Measurements from ENCODE around the gene G0S2.

G0S2 gene

GRCh38 chr1:209667708-209668107 is 7.5 kb upstream of the G0S2 start:
- no peaks in the 10 kb centered on the region for H3K9me3 ChIP-seq (ENCODE audit: control insufficient read depth, insufficient read depth, low read length)
- no peak overlapping the region for H3K4me3 ChIP-seq (ENCODE audit: low read depth, low read length)
- no peaks in the 10 kb centered on the region for H3K36me3 ChIP-seq (ENCODE audit: control insufficient read depth, insufficient read depth, low read length)
- H3K27me3 ChIP-seq (ENCODE audit: control insufficient read depth, insufficient read depth, low read length), result peaks cover 18% of the 10 kb centered on the region
- no peak overlapping the region for H3K9ac ChIP-seq (ENCODE audit: low read depth, low read length)
- H3K4me1 ChIP-seq (ENCODE audit: control insufficient read depth, insufficient read depth, low read length), result no peaks in the 10 kb centered on the region

- H3K9me3 ChIP-seq (ENCODE audit: control insufficient read depth, insufficient read depth, low read length), result no peaks in the 10 kb centered on the region
- peaks cover 5% of the 10 kb centered on the region for H3K4me1 ChIP-seq (ENCODE audit: control insufficient read depth, insufficient read depth, low read length)
- no peak overlapping the region for H3K9ac ChIP-seq (ENCODE audit: low read depth, low read length)
- peaks cover 43% of the 10 kb centered on the region for H3K27me3 ChIP-seq (ENCODE audit: control insufficient read depth, insufficient read depth, low read length)
- no peaks in the 10 kb centered on the region for H3K36me3 ChIP-seq (ENCODE audit: control insufficient read depth, insufficient read depth, low read length)
- H3K4me3 ChIP-seq (ENCODE audit: low read depth, low read length), result no peak overlapping the region
Measured at GRCh38 chr1:209670441-209671082, 4.7 kb upstream of the G0S2 start.

GRCh38 chr1:209672705-209673630 is 2.2 kb upstream of the G0S2 start:
- Histone ChIP-seq H3K4me3 (ENCODE audit: low read depth, low read length) (no peak overlapping the region), H3K4me1 (ENCODE audit: control insufficient read depth, insufficient read depth, low read length) (peaks cover 5% of the 10 kb centered on the region), H3K36me3 (ENCODE audit: control insufficient read depth, insufficient read depth, low read length) (no peaks in the 10 kb centered on the region), H3K27me3 (ENCODE audit: control insufficient read depth, insufficient read depth, low read length) (peaks cover 66% of the 10 kb centered on the region), H3K9ac (ENCODE audit: low read depth, low read length) (no peak overlapping the region), H3K9me3 (ENCODE audit: control insufficient read depth, insufficient read depth, low read length) (no peaks in the 10 kb centered on the region)

GRCh38 chr1:209673631-209674417 is 1.4 kb upstream of the G0S2 start:
- no peaks in the 10 kb centered on the region for H3K9me3 ChIP-seq (ENCODE audit: control insufficient read depth, insufficient read depth, low read length)
- peaks cover 5% of the 10 kb centered on the region for H3K4me1 ChIP-seq (ENCODE audit: control insufficient read depth, insufficient read depth, low read length)
- no peaks in the 10 kb centered on the region for H3K36me3 ChIP-seq (ENCODE audit: control insufficient read depth, insufficient read depth, low read length)
- H3K4me3 ChIP-seq (ENCODE audit: low read depth, low read length), result no peak overlapping the region
- H3K27me3 ChIP-seq (ENCODE audit: control insufficient read depth, insufficient read depth, low read length), result peaks cover 73% of the 10 kb centered on the region
- H3K9ac ChIP-seq (ENCODE audit: low read depth, low read length), result no peak overlapping the region

- H3K9ac ChIP-seq (ENCODE audit: low read depth, low read length), result peak overlapping the region; percentile 42
- H3K4me3 ChIP-seq (ENCODE audit: low read depth, low read length), result peak overlapping the region; percentile 83
- H3K9me3 ChIP-seq (ENCODE audit: control insufficient read depth, insufficient read depth, low read length), result no peaks in the 10 kb centered on the region
- peaks cover 5% of the 10 kb centered on the region for H3K4me1 ChIP-seq (ENCODE audit: control insufficient read depth, insufficient read depth, low read length)
- H3K36me3 ChIP-seq (ENCODE audit: control insufficient read depth, insufficient read depth, low read length), result no peaks in the 10 kb centered on the region
- H3K27me3 ChIP-seq (ENCODE audit: control insufficient read depth, insufficient read depth, low read length), result peaks cover 90% of the 10 kb centered on the region
Measured at GRCh38 chr1:209675565-209676154, 448 bp downstream of the G0S2 start.

- H3K36me3 ChIP-seq (ENCODE audit: control insufficient read depth, insufficient read depth, low read length), result no peaks in the 10 kb centered on the region
- no peak overlapping the region for H3K4me3 ChIP-seq (ENCODE audit: low read depth, low read length)
- no peak overlapping the region for H3K9ac ChIP-seq (ENCODE audit: low read depth, low read length)
- peaks cover 82% of the 10 kb centered on the region for H3K27me3 ChIP-seq (ENCODE audit: control insufficient read depth, insufficient read depth, low read length)
- H3K4me1 ChIP-seq (ENCODE audit: control insufficient read depth, insufficient read depth, low read length), result peaks cover 4% of the 10 kb centered on the region
- H3K9me3 ChIP-seq (ENCODE audit: control insufficient read depth, insufficient read depth, low read length), result no peaks in the 10 kb centered on the region
Measured at GRCh38 chr1:209678981-209679539, 3.8 kb downstream of the G0S2 start.

GRCh38 chr1:209685821-209686220 is 10.6 kb downstream of the G0S2 start:
- Histone ChIP-seq H3K36me3 (ENCODE audit: control insufficient read depth, insufficient read depth, low read length) (no peaks in the 10 kb centered on the region), H3K27me3 (ENCODE audit: control insufficient read depth, insufficient read depth, low read length) (peaks cover 17% of the 10 kb centered on the region), H3K4me1 (ENCODE audit: control insufficient read depth, insufficient read depth, low read length) (no peaks in the 10 kb centered on the region), H3K9me3 (ENCODE audit: control insufficient read depth, insufficient read depth, low read length) (no peaks in the 10 kb centered on the region), H3K4me3 (ENCODE audit: low read depth, low read length) (no peak overlapping the region), H3K9ac (ENCODE audit: low read depth, low read length) (no peak overlapping the region)

- Histone ChIP-seq H3K4me1 (ENCODE audit: control insufficient read depth, insufficient read depth, low read length) (no peaks in the 10 kb centered on the region), H3K27me3 (ENCODE audit: control insufficient read depth, insufficient read depth, low read length) (peaks cover 12% of the 10 kb centered on the region), H3K4me3 (ENCODE audit: low read depth, low read length) (no peak overlapping the region), H3K9me3 (ENCODE audit: control insufficient read depth, insufficient read depth, low read length) (no peaks in the 10 kb centered on the region), H3K36me3 (ENCODE audit: control insufficient read depth, insufficient read depth, low read length) (no peaks in the 10 kb centered on the region), H3K9ac (ENCODE audit: low read depth, low read length) (no peak overlapping the region)
Measured at GRCh38 chr1:209686322-209686721, 11.1 kb downstream of the G0S2 start.

- Histone ChIP-seq H3K27me3 (ENCODE audit: control insufficient read depth, insufficient read depth, low read length) (peaks cover under 1% of the 10 kb centered on the region), H3K36me3 (ENCODE audit: control insufficient read depth, insufficient read depth, low read length) (no peaks in the 10 kb centered on the region), H3K4me3 (ENCODE audit: low read depth, low read length) (no peak overlapping the region), H3K9me3 (ENCODE audit: control insufficient read depth, insufficient read depth, low read length) (no peaks in the 10 kb centered on the region), H3K9ac (ENCODE audit: low read depth, low read length) (no peak overlapping the region), H3K4me1 (ENCODE audit: control insufficient read depth, insufficient read depth, low read length) (peaks cover 2% of the 10 kb centered on the region)
Measured at GRCh38 chr1:209688746-209689234, 13.6 kb downstream of the G0S2 start.

- Histone ChIP-seq H3K36me3 (ENCODE audit: control insufficient read depth, insufficient read depth, low read length) (no peaks in the 10 kb centered on the region), H3K27me3 (ENCODE audit: control insufficient read depth, insufficient read depth, low read length) (peaks cover 6% of the 10 kb centered on the region), H3K9me3 (ENCODE audit: control insufficient read depth, insufficient read depth, low read length) (no peaks in the 10 kb centered on the region), H3K9ac (ENCODE audit: low read depth, low read length) (no peak overlapping the region), H3K4me3 (ENCODE audit: low read depth, low read length) (no peak overlapping the region), H3K4me1 (ENCODE audit: control insufficient read depth, insufficient read depth, low read length) (peaks cover 2% of the 10 kb centered on the region)
Measured at GRCh38 chr1:209689477-209689876, 14.3 kb downstream of the G0S2 start.

- no peaks in the 10 kb centered on the region for H3K9me3 ChIP-seq (ENCODE audit: control insufficient read depth, insufficient read depth, low read length)
- no peaks in the 10 kb centered on the region for H3K36me3 ChIP-seq (ENCODE audit: control insufficient read depth, insufficient read depth, low read length)
- peaks cover 2% of the 10 kb centered on the region for H3K4me1 ChIP-seq (ENCODE audit: control insufficient read depth, insufficient read depth, low read length)
- no peak overlapping the region for H3K4me3 ChIP-seq (ENCODE audit: low read depth, low read length)
- H3K27me3 ChIP-seq (ENCODE audit: control insufficient read depth, insufficient read depth, low read length), result peaks cover 9% of the 10 kb centered on the region
- no peak overlapping the region for H3K9ac ChIP-seq (ENCODE audit: low read depth, low read length)
Measured at GRCh38 chr1:209691237-209691636, 16.0 kb downstream of the G0S2 start.

Data from iPS-15b (cell line).